Lower lobe of right lung (tissue), 2 donors: ENCODE results near the gene SORCS2. TPM values are rescaled to one million over a fixed set of nuclear protein-coding genes. Genes with fewer than 3 reads are reported as not detected.

Experiments
- ATAC-seq, 2 donors: fragments of 200-7000 bp; cut with Tn5 transposase; one replicate each; pipeline ENCODE4 v1.9.1; 2020 to 2022; ENCODE audit warnings: mild to moderate bottlenecking in 2 of 2, moderate library complexity in 2 of 2
- DNase-seq: peaks from one replicate; pipeline ENCODE4 v3.0.0-alpha.2; 2020
- H3K27ac ChIP-seq: fragments of 200-600 bp; one replicate; pipeline ENCODE4 v1.8.0; 2022
- H3K27me3 ChIP-seq: fragments of 200-600 bp; one replicate; pipeline ENCODE4 v1.8.0; 2022; ENCODE audit warnings: low read depth
- H3K36me3 ChIP-seq: fragments of 200-600 bp; one replicate; pipeline ENCODE4 v1.8.0; 2022; ENCODE audit warnings: mild to moderate bottlenecking
- H3K4me1 ChIP-seq: fragments of 200-600 bp; one replicate; pipeline ENCODE4 v1.8.0; 2022
- H3K4me3 ChIP-seq: fragments of 200-600 bp; one replicate; pipeline ENCODE4 v1.8.0; 2022; ENCODE audit warnings: mild to moderate bottlenecking
- H3K9me3 ChIP-seq: fragments of 200-600 bp; one replicate; pipeline ENCODE4 v1.8.0; 2022
- CTCF ChIP-seq: fragments of 200-600 bp; IDR thresholded peaks from one replicate; pipeline ENCODE4 v1.8.0; 2022; ENCODE audit warnings: antibody characterized with exemption, mild to moderate bottlenecking
- intact Hi-C: fragments of 100-400 bp; cut with DNase I; formaldehyde crosslinking; loops from one replicate; pipeline ENCODE4 v1.11.0; 2022
- total RNA-seq: library from RNA; stranded (reverse); fragmentation: NEBNext Ultra II Directional; extraction: Animal tissue kit (Norgen Biotek cat#: 25700); gene quantifications from one replicate; pipeline ENCODE4 v1.2.1, GENCODE V29; 2021
- donor health status: DM: no; HTN: yes; CAD: no; lungs with severe emphysema.

Gene SORCS2
- total RNA-seq, 1 donor from 2014 or later, result 5.8 TPM

- Histone ChIP-seq H3K27me3 (no peaks in the 10 kb centered on the region), H3K9me3 (no peaks in the 10 kb centered on the region), H3K4me3 (no peak overlapping the region), H3K27ac (no peak overlapping the region), H3K4me1 (no peaks in the 10 kb centered on the region), H3K36me3 (no peaks in the 10 kb centered on the region)
- TF ChIP-seq CTCF, result no peak
- peak; percentile 42 for DNase-seq
- no peak for ATAC-seq
- intact Hi-C loops, result no loop called here
Observed at GRCh38 chr4:7733801-7734650, 541.7 kb downstream of the SORCS2 start.

GRCh38 chr4:7734651-7735260 is 542.4 kb downstream of the SORCS2 start:
- no peaks in the 10 kb centered on the region for H3K36me3 ChIP-seq
- TF ChIP-seq CTCF, result no peak
- intact Hi-C loops, result no loop called here
- ATAC-seq (peak; percentile 80 to 85), DNase-seq (peak; percentile 76)
- H3K27ac ChIP-seq, result no peak overlapping the region
- no peaks in the 10 kb centered on the region for H3K9me3 ChIP-seq
- H3K4me1 ChIP-seq, result no peaks in the 10 kb centered on the region
- no peak overlapping the region for H3K4me3 ChIP-seq
- no peaks in the 10 kb centered on the region for H3K27me3 ChIP-seq

- DNase-seq (peak; percentile 39), ATAC-seq (peak in 1 of 2 donors; percentile 2)
- intact Hi-C loops, result no loop called here
- Histone ChIP-seq H3K9me3 (no peaks in the 10 kb centered on the region), H3K36me3 (no peaks in the 10 kb centered on the region), H3K27ac (no peak overlapping the region), H3K4me3 (no peak overlapping the region), H3K4me1 (no peaks in the 10 kb centered on the region), H3K27me3 (no peaks in the 10 kb centered on the region)
- TF ChIP-seq CTCF, result no peak
Observed at GRCh38 chr4:7735395-7735794, 543.1 kb downstream of the SORCS2 start.

- ATAC-seq (no peak), DNase-seq (peak; percentile 42)
- no peaks in the 10 kb centered on the region for H3K27me3 ChIP-seq
- no peaks in the 10 kb centered on the region for H3K9me3 ChIP-seq
- H3K27ac ChIP-seq, result no peak overlapping the region
- intact Hi-C loops, result no loop called here
- no peaks in the 10 kb centered on the region for H3K4me1 ChIP-seq
- no peak for TF ChIP-seq CTCF
- H3K4me3 ChIP-seq, result no peak overlapping the region
- no peaks in the 10 kb centered on the region for H3K36me3 ChIP-seq
Observed at GRCh38 chr4:7735961-7736360, 543.6 kb downstream of the SORCS2 start.

- intact Hi-C loops, result no loop called here
- H3K4me3 ChIP-seq, result no peak overlapping the region
- TF ChIP-seq CTCF, result no peak
- no peak overlapping the region for H3K27ac ChIP-seq
- H3K36me3 ChIP-seq, result no peaks in the 10 kb centered on the region
- DNase-seq (peak; percentile 41), ATAC-seq (no peak)
- H3K4me1 ChIP-seq, result no peaks in the 10 kb centered on the region
- no peaks in the 10 kb centered on the region for H3K27me3 ChIP-seq
- no peaks in the 10 kb centered on the region for H3K9me3 ChIP-seq
Observed at GRCh38 chr4:7736436-7737267, 544.3 kb downstream of the SORCS2 start.
